GM18511 (cell line): ENCODE results near the gene CFAP52.
"Not testable (repeated sequence)": the region's sequence is repeated elsewhere in the genome, so short reads cannot be mapped to it uniquely, and the experiment has no call there.

ENCODE experiments used
- ATAC-seq: cut with Tn5 transposase; IDR thresholded peaks from one replicate; pipeline ENCODE4 v1.9.1; 2021; ENCODE audit warnings: mild to moderate bottlenecking, moderate library complexity; ENCODE audit not compliant: unreplicated experiment

The CFAP52 gene

DNA sequence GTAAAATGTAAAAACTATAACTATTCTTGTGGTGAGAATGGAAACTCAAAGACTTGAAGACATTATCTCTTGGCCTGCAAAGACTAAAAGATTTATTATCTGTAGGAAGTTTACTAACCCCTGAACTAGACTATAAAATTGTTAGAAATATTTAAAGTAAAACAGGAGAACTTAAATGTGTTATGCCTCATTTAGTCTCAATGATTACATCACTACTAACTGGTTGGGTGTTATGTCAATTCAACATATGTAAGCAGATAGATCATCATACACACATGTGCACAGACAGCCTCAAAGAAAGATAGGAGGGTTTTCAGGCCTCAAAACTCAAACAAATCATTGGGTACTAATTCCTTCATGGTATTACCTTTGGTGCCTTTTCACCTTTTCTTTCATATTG, 8.4 kb upstream of the CFAP52 start:
- ATAC-seq = no peak

DNA sequence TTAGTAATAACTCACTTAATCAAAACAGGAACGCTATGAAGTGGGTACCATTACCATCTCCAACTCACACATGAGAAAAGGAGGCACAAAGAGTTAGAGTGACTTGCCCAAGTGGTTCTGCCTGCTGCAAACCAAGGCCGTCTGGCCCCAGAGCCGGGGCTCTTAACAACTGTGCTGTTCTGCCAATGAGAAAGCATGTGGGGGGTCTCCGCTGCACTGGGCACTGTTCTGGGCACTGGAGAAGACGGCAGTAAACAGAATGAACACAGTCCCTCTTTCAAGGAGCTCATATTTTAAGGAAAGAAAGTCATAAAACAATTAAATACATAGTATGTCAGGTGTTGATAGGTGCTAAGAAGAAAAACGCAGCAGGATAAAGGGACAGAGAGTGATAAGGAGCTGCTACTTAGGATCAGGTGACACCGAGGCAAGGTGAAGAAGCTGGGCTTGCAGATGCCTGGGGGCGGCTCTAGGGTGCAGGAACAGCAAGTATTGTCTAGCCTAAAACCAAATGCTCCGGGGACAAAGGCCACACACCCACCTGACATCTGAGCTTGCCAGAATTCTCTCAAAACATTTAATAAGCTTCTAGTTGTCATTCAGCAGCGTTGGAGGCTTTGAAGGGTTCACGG, 7.4 kb upstream of the CFAP52 start:
- no peak for ATAC-seq

DNA sequence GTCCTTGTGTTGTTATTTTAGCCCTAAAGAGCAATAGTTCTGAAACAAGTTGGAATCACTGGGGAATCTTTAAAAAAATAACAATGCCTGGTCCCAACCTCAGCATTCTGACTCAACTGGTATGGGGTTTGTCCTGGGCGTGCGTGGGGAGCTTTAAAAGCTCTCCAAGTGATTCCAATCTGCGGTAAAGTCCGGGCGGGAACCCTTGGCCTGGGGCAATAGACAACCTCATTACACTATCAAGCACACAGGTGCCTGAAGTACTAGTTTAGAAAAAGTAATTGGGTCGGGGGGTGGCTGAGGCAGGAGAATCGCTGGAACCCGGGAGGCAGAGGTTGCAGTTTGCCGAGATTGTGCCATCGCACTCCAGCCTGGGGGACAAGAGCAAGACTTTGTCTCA, 5.2 kb upstream of the CFAP52 start:
- ATAC-seq = no peak

DNA sequence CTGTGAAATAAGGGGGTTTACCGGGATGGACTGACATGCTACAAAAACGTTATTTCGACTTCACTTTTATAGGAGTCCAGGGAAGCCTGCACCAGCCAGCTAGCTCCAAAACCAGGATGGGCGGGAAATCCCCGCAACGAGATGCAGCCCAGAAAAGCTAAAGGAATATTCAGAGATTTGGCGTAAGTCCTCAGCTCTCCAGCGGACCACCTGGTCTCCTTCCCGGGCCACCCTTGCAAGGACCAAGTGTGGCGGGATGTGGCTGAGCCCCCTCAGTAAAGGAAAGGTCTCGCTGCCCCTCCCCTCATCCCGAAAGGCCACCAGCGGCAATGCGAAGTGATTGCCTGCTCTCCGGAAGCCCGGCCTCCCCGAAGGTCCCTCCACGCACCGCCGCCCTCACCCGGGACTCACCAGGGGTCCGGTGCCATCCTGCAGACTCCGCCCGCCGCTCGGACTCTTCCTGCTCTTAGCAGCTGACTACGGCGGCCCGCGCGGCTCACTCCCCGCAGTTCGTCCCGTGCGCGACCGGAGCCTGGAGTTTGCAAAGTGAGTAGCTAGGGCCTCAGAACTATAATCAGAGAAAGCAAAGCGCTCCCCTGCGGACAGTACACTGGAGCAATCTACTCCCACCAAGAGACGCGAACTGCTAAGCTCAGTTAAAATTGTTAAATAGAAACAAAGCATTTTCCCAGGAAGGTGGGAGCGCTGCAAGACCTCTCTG, 901 bp upstream of the CFAP52 start, which contains the start of gene STX8:
TSS of gene STX8 (minus strand) at position 440 of the 721 bp plus-strand sequence. CDS start at position 428, 12 bp downstream.
- peak; percentile 78 for ATAC-seq

DNA sequence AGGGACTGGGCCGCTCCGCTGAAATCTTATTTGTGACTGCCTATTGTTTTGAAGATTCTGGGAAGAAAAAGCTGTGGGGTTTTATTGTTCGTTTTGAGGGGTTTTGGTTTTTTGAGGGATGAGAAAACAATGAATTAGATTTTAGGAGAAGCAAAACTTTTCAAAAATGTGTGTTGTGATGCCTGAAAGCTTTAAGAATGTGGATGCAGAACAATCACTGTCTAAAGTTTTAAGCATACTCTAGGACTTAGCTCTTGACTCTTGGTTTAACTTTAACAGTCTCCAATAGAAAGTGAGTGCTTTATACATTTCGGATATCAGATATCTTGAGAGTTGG, 899 bp downstream of the CFAP52 start:
- no peak for ATAC-seq

DNA sequence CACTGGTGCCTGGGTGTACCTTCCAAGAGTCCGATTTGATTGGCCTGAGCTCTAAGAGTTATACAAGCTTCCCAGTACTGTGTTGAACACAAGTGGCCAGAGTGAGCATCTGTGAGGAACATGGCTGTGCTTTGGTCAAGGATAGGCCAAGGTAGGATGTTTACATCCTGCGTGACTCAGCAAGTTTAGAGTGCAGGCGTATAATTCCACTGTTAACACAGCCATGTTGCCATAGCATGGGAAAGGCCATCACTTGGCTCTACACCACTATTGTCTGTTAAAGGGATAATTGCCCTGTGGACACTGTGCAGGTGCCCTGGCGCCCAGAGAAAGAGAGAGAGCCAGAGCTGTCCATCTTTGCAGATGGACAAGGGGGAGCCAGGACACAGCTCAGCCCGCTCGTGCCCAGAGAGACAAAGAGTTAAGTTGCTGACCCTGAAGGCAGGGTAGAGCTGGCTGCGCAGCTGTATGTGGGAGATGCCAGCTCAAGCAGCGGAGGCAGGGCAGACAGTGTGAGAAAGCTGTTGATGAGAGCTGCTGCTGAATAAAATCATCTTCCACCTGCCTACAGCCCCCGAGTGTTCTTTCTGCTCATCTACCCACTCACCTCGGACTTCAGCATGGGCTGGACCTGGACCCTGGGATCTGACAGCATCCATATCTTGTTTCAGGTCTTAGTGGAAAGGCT, 11.7 kb downstream of the CFAP52 start:
- ATAC-seq = no peak

DNA sequence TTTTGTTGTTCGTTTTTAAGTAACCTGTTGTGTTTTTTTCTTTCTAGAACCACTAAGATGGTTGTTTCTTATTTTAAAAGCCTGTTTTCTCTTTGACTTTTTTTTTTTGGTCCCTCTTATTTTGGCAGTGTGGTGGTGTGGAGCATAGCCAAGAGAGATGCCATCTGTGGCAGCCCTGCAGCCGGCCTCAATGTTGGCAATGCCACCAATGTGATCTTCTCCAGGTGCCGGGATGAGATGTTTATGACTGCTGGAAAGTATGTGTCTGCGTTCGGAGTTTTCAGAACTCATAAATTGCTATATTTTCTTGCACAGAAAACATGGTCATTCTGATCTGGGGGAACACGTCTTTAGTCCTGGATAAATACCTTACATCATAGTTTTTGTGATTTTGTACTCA, 17.6 kb downstream of the CFAP52 start:
- no peak for ATAC-seq

DNA sequence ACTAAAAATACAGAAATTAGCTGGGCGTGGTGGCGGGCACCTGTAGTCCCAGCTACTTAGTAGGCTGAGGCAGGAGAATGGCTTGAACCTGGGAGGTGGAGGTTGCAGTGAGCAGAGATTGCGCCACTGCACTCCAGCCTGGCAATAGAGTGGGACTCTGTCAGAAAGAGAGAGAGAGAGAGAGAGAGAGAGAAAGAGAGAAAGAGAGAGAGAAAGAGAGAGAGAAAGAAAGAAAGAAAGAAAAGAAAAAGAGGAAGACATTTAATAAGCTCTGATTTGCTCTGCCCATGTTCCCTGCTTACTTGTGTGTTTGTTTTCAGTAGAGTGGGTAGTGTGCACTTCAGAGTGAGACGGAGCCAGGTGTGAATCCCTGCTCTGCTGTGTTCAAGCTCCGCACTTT, 21.2 kb downstream of the CFAP52 start:
- ATAC-seq = not testable (repeated sequence)

DNA sequence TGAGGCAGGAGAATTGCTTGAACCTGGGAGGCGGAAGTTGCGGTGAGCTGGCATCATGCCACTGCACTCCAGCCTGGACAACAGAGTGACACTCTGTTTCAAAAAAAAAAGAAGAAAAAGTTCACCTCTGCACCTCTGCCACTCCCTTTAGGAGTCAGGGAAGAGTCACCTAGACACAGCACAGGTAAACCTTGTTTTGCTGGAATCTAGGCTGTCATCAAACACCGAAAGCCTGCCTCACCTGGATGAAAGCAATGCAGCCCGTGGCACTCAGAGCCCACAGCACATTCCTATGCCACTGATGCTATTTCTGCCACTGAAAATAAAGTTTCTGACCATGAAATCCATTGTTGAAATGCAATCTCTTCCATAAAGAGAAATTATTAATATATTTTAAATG, 22.2 kb downstream of the CFAP52 start:
- ATAC-seq = no peak

DNA sequence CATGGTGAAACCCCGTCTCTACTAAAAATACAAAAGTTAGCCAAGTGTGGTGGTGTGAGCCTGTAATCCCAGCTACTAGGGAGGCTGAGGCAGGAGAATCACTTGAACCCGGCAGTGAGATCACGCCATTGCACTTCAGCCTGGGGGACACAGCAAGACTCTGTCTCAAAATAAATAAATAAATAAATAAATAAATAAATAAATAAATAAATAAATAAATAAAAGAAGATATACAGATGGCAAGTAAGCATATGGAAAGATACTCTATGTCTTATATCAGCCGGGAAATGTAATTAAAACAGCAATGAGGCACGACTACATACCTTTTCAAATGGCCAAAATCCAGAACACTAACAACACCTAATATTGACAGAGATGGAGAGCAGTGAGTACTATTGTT, 28.1 kb downstream of the CFAP52 start:
- not testable (repeated sequence) for ATAC-seq

DNA sequence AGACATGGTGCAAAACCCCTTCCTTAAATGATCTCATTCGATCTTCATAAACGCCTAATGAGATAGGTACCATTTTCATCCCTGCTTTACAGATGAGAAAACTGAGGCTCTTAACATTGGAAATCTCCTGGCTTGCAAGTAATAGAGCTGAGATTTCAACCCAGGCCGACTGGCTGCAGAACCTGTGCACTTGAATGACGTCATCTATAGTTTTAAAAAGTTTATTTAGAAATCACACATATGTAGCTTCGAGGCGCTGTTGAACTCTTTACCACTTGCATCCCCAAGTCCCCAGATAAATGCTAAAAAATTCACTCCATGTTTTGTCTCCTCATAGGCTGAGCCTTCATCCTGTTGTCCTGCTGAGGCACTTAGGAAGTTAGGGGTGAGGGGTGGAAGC, 30.0 kb downstream of the CFAP52 start:
- ATAC-seq = no peak

DNA sequence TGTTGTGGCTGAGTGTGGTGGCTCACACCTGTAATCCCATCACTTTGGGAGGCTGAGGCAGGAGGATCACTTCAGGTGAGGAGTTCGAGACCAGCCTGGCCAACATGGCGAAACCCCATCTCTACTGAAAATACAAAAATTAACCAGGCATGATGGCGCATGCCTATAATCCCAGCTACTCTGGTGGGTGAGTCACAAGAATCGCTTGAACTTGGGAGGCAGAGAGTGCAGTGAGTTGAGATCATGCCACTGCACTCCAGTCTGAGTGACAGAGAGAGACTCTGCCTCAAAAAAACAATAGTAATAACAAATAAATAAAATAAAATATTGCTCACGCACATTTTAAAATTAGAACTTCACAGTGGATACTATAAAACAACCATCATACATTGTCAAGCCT, 30.6 kb downstream of the CFAP52 start:
- not testable (repeated sequence) for ATAC-seq

DNA sequence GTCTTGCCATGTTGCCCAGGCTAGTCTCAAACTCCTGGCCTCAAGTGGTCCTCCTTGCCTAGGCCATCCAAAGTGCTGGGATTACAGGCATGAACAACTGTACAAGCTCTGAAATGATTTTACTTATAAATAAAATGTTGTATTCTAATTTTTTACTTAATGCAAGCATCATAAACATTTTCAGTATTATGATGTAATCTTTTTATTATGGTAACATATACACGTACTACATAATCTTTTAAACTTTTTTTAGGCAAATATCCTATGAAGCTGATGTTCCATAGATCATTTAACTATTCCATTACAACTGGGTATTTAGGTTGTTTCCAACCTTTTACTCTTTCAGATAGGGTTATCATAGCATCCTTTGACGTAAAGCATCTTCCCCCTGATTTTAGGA, 35.1 kb downstream of the CFAP52 start:
- ATAC-seq = no peak

DNA sequence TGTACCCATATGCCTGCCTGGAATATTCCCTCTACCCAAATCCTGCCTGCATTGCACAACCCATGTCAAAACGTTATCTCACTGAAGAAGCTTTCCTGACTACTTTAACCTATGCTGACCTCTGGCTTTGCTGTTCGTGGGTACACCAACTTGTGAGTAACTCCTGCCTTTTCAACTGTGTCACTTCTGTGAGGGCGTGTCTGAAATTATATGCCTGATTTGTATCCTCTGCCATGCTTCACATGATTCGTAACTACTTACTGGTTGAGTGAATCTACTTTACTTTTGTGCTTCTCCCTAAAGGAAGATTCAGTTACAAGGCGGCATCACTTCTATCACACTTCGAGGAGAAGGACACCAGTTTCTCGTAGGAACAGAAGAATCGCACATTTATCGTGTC, 35.6 kb downstream of the CFAP52 start:
- no peak for ATAC-seq

DNA sequence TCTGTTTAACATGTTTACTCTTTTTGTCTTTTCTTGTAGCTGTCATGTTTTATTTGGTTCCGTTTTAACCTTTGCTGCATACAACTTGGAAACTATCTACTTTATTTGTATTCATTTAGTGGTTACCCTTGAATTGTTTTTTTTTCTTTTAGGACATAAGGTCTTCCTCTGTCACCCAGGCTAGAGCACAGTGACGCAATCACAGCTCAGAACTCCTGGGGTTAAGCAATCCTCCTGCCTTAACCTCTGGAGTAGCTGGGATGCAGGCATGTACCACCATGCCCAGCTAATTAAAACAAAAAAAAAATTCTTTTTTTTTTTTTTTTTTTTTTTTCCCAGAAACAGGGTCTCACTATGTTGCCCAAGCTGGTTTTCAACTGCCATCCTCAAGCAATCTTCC, 39.0 kb downstream of the CFAP52 start:
- no peak for ATAC-seq

DNA sequence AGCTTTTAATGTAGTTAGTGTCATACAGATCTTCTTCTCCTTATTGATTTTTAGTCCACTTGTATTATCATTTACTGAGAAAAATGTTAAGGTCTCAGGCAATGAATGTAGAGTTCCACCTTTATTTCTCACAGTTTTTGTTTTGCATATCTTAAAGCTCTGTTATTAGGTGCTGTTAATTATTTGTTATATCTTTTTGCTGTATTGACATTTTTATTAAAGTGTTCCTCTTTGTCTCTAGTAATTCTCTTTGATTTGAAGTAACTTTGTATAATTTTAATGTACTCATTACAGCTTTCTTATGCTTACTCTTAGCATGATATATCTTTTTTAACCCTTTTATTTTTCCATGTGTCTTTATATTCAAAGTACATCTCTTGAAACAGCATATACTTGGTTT, 46.5 kb downstream of the CFAP52 start:
- ATAC-seq = no peak

DNA sequence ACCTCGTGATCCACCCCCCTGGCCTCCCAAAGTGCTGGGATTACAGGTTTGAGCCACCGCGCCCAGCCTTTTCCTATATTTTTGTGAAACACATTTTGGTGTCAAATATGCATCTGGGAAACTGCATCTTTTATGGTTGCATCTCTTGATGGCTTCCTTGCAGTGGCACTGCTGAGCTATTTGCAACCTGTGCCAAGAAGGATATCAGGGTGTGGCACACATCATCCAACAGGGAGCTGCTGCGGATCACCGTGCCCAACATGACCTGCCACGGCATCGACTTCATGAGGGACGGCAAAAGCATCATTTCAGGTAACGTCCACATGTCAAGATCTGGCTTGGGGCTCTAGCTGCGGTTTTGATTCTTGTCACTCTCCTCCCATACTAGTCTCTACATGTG, 52.1 kb downstream of the CFAP52 start:
- ATAC-seq = no peak

DNA sequence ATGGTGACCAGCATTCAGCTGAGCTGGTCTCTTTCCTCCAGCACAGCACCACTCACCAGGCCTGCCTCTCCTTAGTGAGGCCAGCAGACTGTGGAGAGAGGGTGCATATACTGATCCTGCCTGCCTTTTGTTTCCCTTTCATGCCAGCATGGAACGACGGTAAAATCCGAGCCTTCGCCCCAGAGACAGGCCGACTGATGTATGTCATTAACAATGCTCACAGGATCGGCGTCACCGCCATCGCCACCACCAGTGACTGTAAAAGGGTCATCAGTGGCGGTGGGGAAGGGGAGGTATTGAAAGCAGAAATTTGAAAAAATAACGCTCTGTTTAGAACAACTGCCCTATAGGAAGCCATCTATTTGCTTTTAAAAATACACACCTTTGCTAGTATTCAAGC, 56.3 kb downstream of the CFAP52 start:
- no peak for ATAC-seq

DNA sequence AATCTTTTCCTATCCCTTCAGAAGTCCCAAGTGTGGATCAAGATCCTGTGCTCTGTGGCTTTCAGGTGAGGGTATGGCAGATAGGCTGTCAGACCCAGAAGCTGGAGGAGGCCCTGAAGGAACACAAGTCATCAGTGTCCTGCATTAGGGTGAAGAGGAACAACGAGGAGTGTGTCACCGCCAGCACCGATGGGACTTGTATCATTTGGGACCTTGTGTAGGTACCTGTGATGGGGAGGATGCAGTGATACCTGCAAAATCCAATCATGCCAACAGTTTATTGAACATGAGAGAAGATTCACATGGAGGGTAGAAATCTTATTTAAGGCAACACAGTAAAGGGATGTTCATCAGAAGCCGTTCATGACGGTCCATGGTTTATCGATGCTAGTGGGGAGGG, 58.9 kb downstream of the CFAP52 start:
- no peak for ATAC-seq

DNA sequence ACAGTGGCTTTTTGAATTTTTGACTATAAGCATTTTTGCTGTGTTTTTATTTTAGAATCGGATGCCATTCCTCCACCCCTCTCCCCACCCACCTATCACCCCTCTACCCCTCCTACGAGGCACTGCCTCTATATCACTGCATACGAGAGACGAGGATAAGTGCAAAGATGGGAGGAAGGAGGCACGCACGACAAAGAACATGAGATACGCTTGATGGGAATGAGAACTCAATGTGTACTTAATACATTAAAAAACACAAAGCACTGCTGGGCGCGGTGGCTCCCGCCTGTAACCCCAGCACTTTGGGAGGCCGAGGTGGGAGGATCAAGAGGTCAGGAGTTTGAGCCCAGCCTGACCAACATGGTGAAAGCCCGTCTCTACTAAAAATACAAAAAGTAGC, 60.1 kb downstream of the CFAP52 start:
- no peak for ATAC-seq

DNA sequence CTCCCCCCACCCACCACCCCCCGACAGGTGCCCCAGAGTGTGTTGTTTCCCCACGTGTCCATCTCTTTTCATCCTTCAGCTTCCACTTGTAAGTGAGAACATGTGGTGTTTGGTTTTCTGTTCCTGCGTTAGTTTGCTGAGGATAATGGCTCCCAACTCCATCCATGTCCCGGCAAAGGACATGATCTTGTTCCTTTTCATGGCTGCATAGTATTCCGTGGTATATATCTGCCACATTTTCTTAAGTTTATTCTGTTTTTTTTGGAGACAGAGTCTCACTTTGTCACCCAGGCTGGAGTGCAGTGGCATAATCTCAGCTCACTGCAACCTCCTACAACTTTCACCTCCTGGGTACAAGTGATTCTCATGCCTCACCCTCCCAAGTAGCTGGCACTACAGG, 63.9 kb downstream of the CFAP52 start:
- ATAC-seq = not testable (repeated sequence)

DNA sequence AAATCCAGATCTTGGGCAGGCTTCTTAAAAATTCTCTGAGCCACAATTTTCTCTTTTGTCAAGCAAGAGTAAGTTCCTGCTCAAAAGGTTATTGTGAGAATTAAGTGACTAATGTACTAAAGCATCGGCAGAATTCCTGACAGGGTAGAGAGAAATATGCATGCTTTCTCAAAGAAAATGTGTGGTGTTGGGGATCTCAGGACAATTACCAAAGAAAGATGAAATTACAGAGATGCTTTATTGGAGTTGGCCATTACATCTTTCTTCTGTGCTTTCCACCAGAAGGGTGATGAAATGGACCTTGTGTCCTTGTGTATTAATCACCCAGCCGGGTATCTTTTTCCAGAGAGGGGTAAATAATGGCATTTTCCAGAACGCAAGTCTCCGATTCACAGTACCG, 67.2 kb downstream of the CFAP52 start:
- ATAC-seq = no peak
